Endothelial cell of umbilical vein (primary cell): ENCODE data around the gene CCDC32. TPM values are rescaled to one million over a fixed set of nuclear protein-coding genes. Genes with fewer than 3 reads are reported as not detected.

Experiments
- BruUV-seq: library from RNA; stranded (reverse); fragments of 400-500 nt; replicated peaks from 2 replicates; lab custom pipeline; 2021; lab: Mats Ljungman, UMichigan
- CTCF ChIA-PET: fragments of 300-600, 350-600 bp; sonication (Branson Sonifier 250); formaldehyde crosslinking; loops from one replicate; lab custom pipeline; 2021; ENCODE audit warnings: antibody characterized with exemption, inconsistent platforms; lab: Charles Lee
- POLR2A ChIA-PET: fragments of 300-600, 350-600 bp; sonication (Branson Sonifier 250); formaldehyde crosslinking; loops from one replicate; lab custom pipeline; 2021; ENCODE audit warnings: antibody characterized with exemption, inconsistent platforms; lab: Charles Lee
- DNase-seq: peaks from one replicate; pipeline ENCODE4 v3.0.0-alpha.2; 2011; ENCODE audit warnings: low read depth, low spot score
- FAIRE-seq: peaks from 2 replicates; lab custom pipeline; 2011; peaks lifted over from hg19 to GRCh38; lab: Jason Lieb, UNC
- H2AFZ ChIP-seq: 2 replicates; pipeline ENCODE4 v1.6.0; 2012; ENCODE audit warnings: low read depth, low read length, control low read depth, inconsistent platforms
- H3K27ac ChIP-seq: 2 replicates; pipeline ENCODE4 v1.5.1; 2011; ENCODE audit warnings: low read depth, mild to moderate bottlenecking, control low read depth, low read length, moderate library complexity; ENCODE audit not compliant: insufficient read depth
- H3K27me3 ChIP-seq, 2 experiments: 2 replicates each; pipeline versions ENCODE4 v1.6.0 to v1.6.1; 2011; ENCODE audit warnings: low read length in 2 of 2, mixed read lengths in 1 of 2; ENCODE audit not compliant: control insufficient read depth in 2 of 2, insufficient read depth in 2 of 2
- H3K36me3 ChIP-seq, 2 experiments: 2 replicates in 1 of 2; 3 replicates in 1 of 2; pipeline ENCODE4 v1.5.1; 2011; ENCODE audit warnings: low read length in 2 of 2, mild to moderate bottlenecking in 1 of 2, moderate library complexity in 1 of 2; ENCODE audit not compliant: control insufficient read depth in 2 of 2, insufficient read depth in 2 of 2; ENCODE audit errors: extremely low read depth in 1 of 2
- H3K4me1 ChIP-seq: 3 replicates; pipeline ENCODE4 v1.5.1; 2011; ENCODE audit warnings: mild to moderate bottlenecking, low read length; ENCODE audit not compliant: control insufficient read depth, insufficient read depth; ENCODE audit errors: extremely low read depth
- H3K4me2 ChIP-seq: 2 replicates; pipeline ENCODE4 v1.6.1; 2011; ENCODE audit warnings: low read length, control low read depth, mixed read lengths; ENCODE audit not compliant: insufficient read depth
- H3K4me3 ChIP-seq, 3 experiments: fragments of 200-600 bp in 1 of 3; sonication (generic), shearing (Covaris generic) in 1 of 3; replicated peaks in 1 of 3; 2 replicates each; pipeline ENCODE4 v1.5.1; 2011 to 2016; ENCODE audit warnings: control low read depth in 3 of 3, low read length in 3 of 3, mild to moderate bottlenecking in 2 of 3, inconsistent platforms in 1 of 3, low read depth in 1 of 3, moderate library complexity in 1 of 3; ENCODE audit not compliant: insufficient read depth in 1 of 3
- H3K79me2 ChIP-seq: 2 replicates; pipeline ENCODE4 v1.6.0; 2012; ENCODE audit warnings: low read length, inconsistent platforms; ENCODE audit not compliant: control insufficient read depth, insufficient read depth
- H3K9ac ChIP-seq: replicated peaks from 2 replicates; pipeline ENCODE3; 2011; ENCODE audit warnings: low read length, control low read depth; ENCODE audit not compliant: insufficient read depth; ENCODE audit errors: extremely low read depth
- H3K9me1 ChIP-seq: replicated peaks from 3 replicates; pipeline ENCODE4 v1.6.0; 2011; ENCODE audit warnings: mild to moderate bottlenecking, low read length; ENCODE audit not compliant: control insufficient read depth, insufficient read depth; ENCODE audit errors: extremely low read depth
- H3K9me3 ChIP-seq: replicated peaks from 2 replicates; pipeline ENCODE4 v1.5.1; 2012; ENCODE audit warnings: low read length, inconsistent platforms; ENCODE audit not compliant: control insufficient read depth, insufficient read depth
- H4K20me1 ChIP-seq: replicated peaks from 2 replicates; pipeline ENCODE3; 2011; ENCODE audit warnings: mild to moderate bottlenecking, low read length; ENCODE audit not compliant: control insufficient read depth, insufficient read depth; ENCODE audit errors: extremely low read depth
- FOS ChIP-seq: IDR thresholded peaks from 2 replicates; pipeline ENCODE4 v1.6.1; 2011; ENCODE audit warnings: mild to moderate bottlenecking, low read length, moderate library complexity, borderline replicate concordance; ENCODE audit not compliant: insufficient read depth
- JUN ChIP-seq: IDR thresholded peaks from 2 replicates; pipeline ENCODE4 v1.6.1; 2011; ENCODE audit warnings: borderline replicate concordance, low read depth; ENCODE audit not compliant: insufficient read length, insufficient read depth
- POLR2A ChIP-seq: IDR thresholded peaks from 2 replicates; pipeline ENCODE4 v1.6.1; 2012; ENCODE audit warnings: low read depth, mild to moderate bottlenecking, control low read depth, low read length
- dilution Hi-C: fragments of 300-500 bp; cut with MboI; formaldehyde crosslinking; loops from one replicate; pipeline ENCODE4 v1.15.0; 2019; ENCODE audit warnings: low sequenced_read_pairs; ENCODE audit not compliant: extremely low pct_ligation_motif_present
- intact Hi-C: fragments of 100-400 bp; cut with micrococcal nuclease; formaldehyde crosslinking; loops from one replicate; pipeline ENCODE4 v1.10.0; 2022
- polyA plus RNA-seq, 4 experiments: library from polyadenylated mRNA; depleted of rRNA in 3 of 4; stranded (reverse) in 3 of 4; unstranded in 1 of 4; fragments of >200 nt; gene quantifications; 2 replicates each; pipeline versions ENCODE4 v1.2.1 to v1.2.3, GENCODE V29; 2011 to 2012; ENCODE audit warnings: missing spikeins in 1 of 4
- total RNA-seq: library from RNA; stranded (reverse); gene quantifications from 2 replicates; pipeline ENCODE4 v1.2.3, GENCODE V29; 2021
- TF ChIP-seq, protein P1 (sequence below): IDR thresholded peaks from 2 replicates; pipeline ENCODE4 v1.6.1; 2011; ENCODE audit not compliant: insufficient read depth, insufficient read length

CCDC32 gene
- total and polyA plus RNA-seq, 2 donors (not counting 3 experiments of a cell fraction or from before 2014, with no cell fraction given) = 22.9 to 24.0 TPM

DNA sequence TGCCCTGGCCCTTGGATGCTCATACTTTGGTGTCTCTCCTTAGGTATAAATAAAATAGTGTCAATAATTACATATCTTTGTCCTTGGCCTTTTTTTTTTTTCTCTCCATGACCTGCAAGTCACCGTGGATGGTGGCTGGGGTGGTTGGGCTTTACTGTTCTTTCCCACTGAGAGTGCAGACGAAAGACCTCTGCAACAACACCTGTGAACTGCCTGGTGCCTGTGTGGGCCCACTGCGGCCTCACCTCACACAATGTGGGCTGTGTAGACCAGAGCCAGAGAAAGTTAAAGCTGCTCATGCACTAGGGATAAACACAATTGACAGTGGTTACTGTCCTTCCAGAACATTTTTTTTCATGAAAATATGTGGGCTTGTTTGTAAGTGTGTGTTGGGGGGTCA lies 39.0 kb downstream of the CCDC32 start:
- Histone ChIP-seq H3K36me3 (no peaks in the 10 kb centered on the region), H3K79me2 (no peaks in the 10 kb centered on the region), H4K20me1 (no peaks in the 10 kb centered on the region), H3K9me1 (no peaks in the 10 kb centered on the region), H3K4me1 (no peaks in the 10 kb centered on the region), H3K4me2 (no peak overlapping the region), H2AFZ (no peak overlapping the region), H3K4me3 (no peak overlapping the region), H3K9me3 (no peaks in the 10 kb centered on the region), H3K27me3 (no peaks in the 10 kb centered on the region), H3K27ac (no peak overlapping the region), H3K9ac (no peak overlapping the region)
- POLR2A ChIA-PET = no interaction called here
- no peak for DNase-seq
- dilution Hi-C loops = no loop called here
- intact Hi-C loops = no loop called here
- FAIRE-seq = no peak
- no TSS peak for BruUV-seq
- CTCF ChIA-PET = interaction anchor here (1.0 kb wide), 1 partner anchor 8 kb away, joined by 3 read pairs; no protein-coding TSS in a partner anchor
- TF ChIP-seq JUN = no peak
- no peak for TF ChIP-seq FOS
- TF ChIP-seq POLR2A = no peak

DNA sequence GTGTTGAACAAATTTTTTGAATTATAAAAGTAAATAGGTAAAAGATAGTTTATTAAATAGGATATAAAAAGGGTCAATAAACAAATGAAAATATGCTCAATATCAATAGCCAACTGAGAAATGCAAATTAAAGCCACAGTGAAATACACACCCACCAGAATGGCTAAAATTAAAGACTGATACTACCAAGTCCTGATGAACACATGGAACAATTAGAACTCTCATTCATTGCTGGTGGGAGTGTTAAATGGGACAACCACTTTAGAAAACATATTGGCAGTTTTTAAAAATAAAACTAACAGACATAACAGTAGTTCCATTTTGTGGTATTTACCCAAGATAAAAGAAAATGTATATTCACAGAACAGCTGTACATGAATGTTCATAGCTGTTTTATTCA lies 41.2 kb downstream of the CCDC32 start:
- TF ChIP-seq, protein P1, sequence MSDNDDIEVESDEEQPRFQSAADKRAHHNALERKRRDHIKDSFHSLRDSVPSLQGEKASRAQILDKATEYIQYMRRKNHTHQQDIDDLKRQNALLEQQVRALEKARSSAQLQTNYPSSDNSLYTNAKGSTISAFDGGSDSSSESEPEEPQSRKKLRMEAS = no peak
- intact Hi-C loops = no loop called here
- Histone ChIP-seq H2AFZ (no peak overlapping the region), H3K4me3 (no peak overlapping the region), H3K27ac (no peak overlapping the region), H3K9me1 (no peaks in the 10 kb centered on the region), H3K36me3 (no peaks in the 10 kb centered on the region), H4K20me1 (no peaks in the 10 kb centered on the region), H3K9me3 (no peaks in the 10 kb centered on the region), H3K4me2 (no peak overlapping the region), H3K27me3 (no peaks in the 10 kb centered on the region), H3K4me1 (no peaks in the 10 kb centered on the region), H3K9ac (no peak overlapping the region), H3K79me2 (no peaks in the 10 kb centered on the region)
- ChIA-PET CTCF (no interaction called here), POLR2A (no interaction called here)
- no TSS peak for BruUV-seq
- DNase-seq (no peak), FAIRE-seq (no peak)
- dilution Hi-C loops = no loop called here
